Measurements from ENCODE around the gene C20orf204.
A peak's percentile ranks its signal among the peaks of the same experiment; 100 is the strongest.
"Not testable (repeated sequence)": the region's sequence is repeated elsewhere in the genome, so short reads cannot be mapped to it uniquely, and the experiment has no call there.

Gene C20orf204

DNA sequence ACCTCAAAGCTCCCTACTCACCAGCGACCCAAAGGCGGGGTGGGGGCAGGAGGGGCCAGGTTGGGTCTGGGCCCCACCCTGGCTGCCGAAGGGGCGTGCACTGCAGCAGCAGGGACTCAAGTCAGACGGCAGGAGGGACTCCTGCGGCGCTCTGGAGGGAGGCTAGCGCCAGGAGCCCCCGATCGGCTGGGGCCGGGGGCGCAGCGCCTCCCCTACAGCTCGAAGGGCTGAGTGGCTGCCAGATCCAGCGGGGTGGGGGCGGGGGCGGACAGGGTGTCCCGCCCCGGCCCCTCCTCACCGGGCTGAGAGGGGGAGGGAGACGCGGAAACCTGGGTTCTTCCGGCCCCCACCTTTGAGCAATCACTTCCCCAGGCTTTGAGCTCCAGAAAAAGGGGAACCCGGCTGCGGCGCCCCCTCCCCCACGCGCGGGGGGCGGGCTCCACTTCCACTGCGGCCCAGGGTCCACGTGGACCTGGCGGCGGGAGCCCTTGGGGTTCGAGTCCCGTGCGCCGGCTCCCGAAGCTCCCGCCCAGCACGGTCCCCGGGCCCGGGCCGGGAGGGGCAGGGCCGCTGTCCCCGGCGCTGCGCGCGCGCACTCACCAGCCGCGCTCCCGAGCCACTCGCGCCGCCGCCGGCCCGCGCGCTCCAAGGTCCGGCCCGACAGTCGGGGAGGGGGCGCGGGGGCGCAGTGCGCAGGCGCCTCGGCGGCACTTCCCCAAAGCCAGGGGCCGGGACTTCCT lies 43.5 kb downstream of the C20orf204 start, which contains the start of gene RGS19:
TSS of gene RGS19 (minus strand) at position 246 of the 740 bp plus-strand sequence. CDS start 2,632 bp downstream, outside the sequence.
- CTCF ChIA-PET: interaction anchor here (0.6 to 2.8 kb wide), 3 partner anchors 42 to 143 kb away, joined by 3 to 9 read pairs (median 7); partner anchors contain the start of genes PRPF6 and SAMD10
- peaks cover 28% of the 10 kb centered on the region for H3K36me3 Mint-ChIP-seq
- H3K4me3 Mint-ChIP-seq: peak within 1 kb of the TSS; percentile 94
- DNase-seq: peak; percentile 85
- H3K27ac Mint-ChIP-seq: peak within 1 kb of the TSS; percentile 92
- H3K27me3 Mint-ChIP-seq: peaks cover 38% of the 10 kb centered on the region
- H3K9me3 Mint-ChIP-seq: no peaks in the 10 kb centered on the region
- peaks cover 52% of the 10 kb centered on the region for H3K4me1 Mint-ChIP-seq

DNA sequence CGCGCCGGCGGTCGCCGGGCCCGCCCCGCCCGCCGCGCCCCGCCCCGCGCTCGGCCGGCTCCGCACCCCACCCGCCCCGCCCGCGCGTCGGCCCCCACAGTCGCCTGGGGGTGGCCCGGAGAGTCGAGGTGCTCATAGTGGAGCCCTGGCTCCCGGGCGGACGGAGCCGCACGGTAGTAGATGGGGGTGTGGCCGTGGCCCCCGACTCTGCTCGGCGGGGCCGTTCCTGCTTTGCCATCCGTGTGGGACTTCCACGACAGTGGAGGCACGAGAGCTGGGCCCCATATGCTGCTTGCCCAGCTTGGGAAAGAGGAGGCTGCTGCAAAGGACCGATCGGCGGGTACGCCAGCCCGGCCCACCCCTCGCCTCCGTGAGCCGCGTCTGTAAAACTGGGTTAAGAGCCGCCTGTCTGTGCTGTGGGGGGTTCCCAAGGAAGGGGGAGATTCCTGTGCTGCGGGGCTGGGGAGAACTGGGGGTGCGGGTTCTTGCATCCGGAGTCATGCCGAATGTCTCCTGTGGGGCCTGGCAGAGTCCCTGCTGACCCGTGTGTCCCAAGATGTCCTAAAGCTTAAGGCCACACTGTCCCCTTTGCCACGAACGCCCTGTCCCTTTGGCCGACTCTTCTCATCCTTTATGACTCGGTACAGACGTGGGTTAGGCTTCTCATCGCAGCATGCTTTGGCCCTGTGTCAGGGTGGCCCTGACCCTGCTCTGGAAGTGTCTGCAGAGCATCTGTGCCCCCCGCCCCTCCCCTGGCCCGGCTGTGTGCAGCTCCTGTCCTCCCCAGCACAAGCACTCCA lies 44.2 kb downstream of the C20orf204 start, which contains the start of gene OPRL1:
TSS of gene OPRL1 (plus strand) at position 70 of the 800 bp plus-strand sequence. CDS start 12,639 bp downstream, outside the sequence.
- peak; percentile 72 for DNase-seq
- H3K4me1 Mint-ChIP-seq: peaks cover 53% of the 10 kb centered on the region

DNA sequence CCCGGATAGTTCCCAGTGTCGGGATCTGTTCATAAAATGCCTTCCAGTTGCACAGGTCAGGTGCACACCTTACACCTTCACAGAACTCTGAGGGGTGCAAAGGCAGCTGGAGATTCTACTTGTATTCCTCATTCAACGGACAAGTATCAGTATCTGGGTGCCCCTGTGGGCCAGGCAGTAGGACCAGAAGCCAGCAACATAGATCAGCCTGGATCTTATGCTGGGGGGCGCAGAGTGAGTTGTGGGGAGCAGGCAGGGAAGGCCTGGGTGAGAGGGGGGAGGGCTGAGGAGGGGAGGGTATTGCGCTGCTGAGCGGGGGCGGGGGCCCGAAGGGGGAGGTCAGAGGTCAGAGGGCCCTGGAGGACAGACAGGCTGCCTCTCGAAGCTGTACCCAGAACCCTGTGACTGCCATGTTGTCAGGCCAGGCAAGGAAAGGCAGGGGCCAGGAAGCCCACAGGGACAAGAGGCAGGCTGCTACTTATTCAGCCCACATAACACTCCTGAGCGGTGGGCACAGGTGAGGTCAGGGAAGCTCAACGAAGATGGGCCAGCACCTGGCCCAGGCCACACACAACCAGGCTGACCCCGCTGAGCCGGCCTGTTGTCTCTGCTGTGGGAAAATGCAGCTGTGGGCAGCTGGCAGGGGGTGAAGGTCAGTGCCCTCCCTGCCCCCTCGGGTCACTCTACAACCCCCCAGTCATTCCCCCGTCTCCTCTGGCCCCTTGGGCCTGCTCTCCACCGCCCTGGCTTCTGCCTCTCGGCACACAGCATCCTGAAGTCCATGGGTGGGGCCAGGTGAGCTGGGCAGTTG lies 45.0 kb downstream of the C20orf204 start:
- peaks cover 18% of the 10 kb centered on the region for H3K36me3 Mint-ChIP-seq
- CTCF ChIA-PET: interaction anchor here (1.7 to 5.7 kb wide), 2 partner anchors 38 to 42 kb away, joined by 5 to 75 read pairs; no protein-coding TSS in a partner anchor
- peak overlapping the region; percentile 71 for H3K4me3 Mint-ChIP-seq
- peaks cover 47% of the 10 kb centered on the region for H3K4me1 Mint-ChIP-seq
- no peaks in the 10 kb centered on the region for H3K9me3 Mint-ChIP-seq
- peaks cover 53% of the 10 kb centered on the region for H3K27me3 Mint-ChIP-seq
- H3K27ac Mint-ChIP-seq: peak overlapping the region; percentile 49
- DNase-seq: no peak

More for the DNA sequence above, 44.2 kb downstream of the C20orf204 start, which contains the start of gene OPRL1:
- peak within 1 kb of the TSS; percentile 92 for H3K27ac Mint-ChIP-seq
- no peaks in the 10 kb centered on the region for H3K9me3 Mint-ChIP-seq
- CTCF ChIA-PET: interaction anchor here (0.6 to 5.7 kb wide), 5 partner anchors 39 to 144 kb away, joined by 3 to 75 read pairs (median 7); partner anchors contain the start of genes PRPF6 and SAMD10
- peaks cover 24% of the 10 kb centered on the region for H3K36me3 Mint-ChIP-seq
- peak within 1 kb of the TSS; percentile 94 for H3K4me3 Mint-ChIP-seq
- H3K27me3 Mint-ChIP-seq: peaks cover 45% of the 10 kb centered on the region

DNA sequence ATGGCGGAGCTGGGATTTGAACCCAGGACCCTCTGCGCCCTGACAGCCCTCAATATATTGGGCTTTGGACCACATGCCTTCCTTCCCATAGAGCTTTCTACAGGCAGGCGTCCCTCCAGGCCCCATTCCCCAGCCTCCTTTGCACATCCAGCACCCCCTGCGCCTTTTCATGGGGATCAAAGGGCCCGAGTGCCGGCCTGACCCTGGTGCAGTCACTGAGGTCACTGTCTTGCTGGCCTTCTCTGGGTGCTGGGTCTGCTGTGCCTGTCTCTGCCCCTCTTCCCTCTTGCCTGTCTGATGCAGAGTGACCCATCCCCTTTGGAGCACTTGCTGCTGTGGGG lies 45.6 kb downstream of the C20orf204 start:
- H3K4me1 Mint-ChIP-seq: peaks cover 42% of the 10 kb centered on the region
- peaks cover under 1% of the 10 kb centered on the region for H3K9me3 Mint-ChIP-seq
- peak overlapping the region; percentile 39 for H3K27ac Mint-ChIP-seq
- CTCF ChIA-PET: interaction anchor here (1.7 to 5.7 kb wide), 2 partner anchors 38 to 43 kb away, joined by 5 to 75 read pairs; no protein-coding TSS in a partner anchor
- peaks cover 59% of the 10 kb centered on the region for H3K27me3 Mint-ChIP-seq
- DNase-seq: no peak
- peaks cover 17% of the 10 kb centered on the region for H3K36me3 Mint-ChIP-seq
- H3K4me3 Mint-ChIP-seq: peak overlapping the region; percentile 33

DNA sequence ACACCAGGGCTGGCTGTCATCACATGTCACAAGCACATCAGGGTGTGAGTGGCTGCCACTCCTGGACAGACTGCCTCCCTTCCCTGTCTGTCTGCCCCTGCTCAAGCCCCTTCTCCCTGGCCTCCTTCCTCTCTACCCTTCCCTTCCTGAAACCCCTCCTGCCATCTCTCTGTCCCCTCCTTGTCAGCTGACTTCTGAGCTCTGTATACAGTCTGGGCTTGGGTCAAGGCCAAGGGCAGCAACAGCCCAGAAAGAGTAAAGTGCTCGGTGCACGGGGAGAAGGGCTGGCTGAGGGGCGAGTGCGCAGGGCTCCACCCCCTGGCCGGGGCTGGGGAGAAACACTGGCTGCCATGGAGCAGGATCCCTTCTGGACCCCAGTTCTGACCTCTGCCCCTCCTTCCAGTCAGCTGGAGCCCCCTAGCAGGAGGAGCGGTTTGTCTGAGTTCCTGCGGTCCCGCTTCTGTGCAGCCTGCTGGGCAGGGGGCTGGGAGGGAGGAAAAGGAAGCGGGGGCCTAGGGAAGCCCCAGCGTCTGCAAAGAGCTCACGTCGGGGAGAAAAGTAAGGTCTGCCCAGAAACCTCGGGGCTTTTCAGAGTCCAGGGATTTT lies 46.2 kb downstream of the C20orf204 start:
- Mint-ChIP-seq H3K9me3 (peaks cover 4% of the 10 kb centered on the region), H3K4me3 (peak overlapping the region; percentile 56), H3K27ac (no peak overlapping the region), H3K4me1 (peaks cover 37% of the 10 kb centered on the region), H3K36me3 (peaks cover 13% of the 10 kb centered on the region), H3K27me3 (peaks cover 62% of the 10 kb centered on the region)
- DNase-seq: no peak
- CTCF ChIA-PET: interaction anchor here (5.7 kb wide), 1 partner anchor 37 kb away, joined by 75 read pairs; no protein-coding TSS in a partner anchor

DNA sequence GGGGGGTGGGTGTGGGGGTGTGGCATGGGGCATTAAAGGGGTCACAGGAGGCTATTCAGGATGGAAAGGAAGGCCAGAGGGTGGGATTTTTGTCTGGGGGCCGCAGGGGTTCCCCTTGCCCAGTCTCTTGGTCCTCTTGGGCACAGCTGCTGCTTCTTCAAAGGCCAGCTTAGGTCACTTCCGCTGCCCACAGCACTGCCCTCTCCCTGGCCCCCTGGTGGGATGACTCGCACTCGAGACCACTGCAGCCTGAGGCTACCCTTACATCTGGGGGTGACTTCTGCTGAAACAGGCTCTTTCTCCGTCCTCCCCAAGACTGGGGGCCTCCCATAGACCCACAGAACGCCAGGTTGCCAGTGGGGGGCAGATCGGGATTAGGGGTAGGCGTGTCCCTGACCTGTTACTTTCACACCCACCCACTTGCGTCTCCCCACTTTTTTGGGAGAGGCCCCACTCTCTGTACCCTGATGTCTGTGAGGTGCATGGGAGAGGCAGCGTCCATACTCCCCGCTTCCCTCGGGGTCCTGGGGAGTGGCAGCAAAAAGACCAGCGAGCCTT lies 46.9 kb downstream of the C20orf204 start:
- Mint-ChIP-seq H3K4me1 (peaks cover 35% of the 10 kb centered on the region), H3K27ac (no peak overlapping the region), H3K36me3 (peaks cover 9% of the 10 kb centered on the region), H3K9me3 (peaks cover 8% of the 10 kb centered on the region), H3K27me3 (peaks cover 65% of the 10 kb centered on the region), H3K4me3 (peak overlapping the region; percentile 75)
- DNase-seq: no peak
- CTCF ChIA-PET: interaction anchor here (1.1 to 5.7 kb wide), 4 partner anchors 14 to 36 kb away, joined by 3 to 75 read pairs (median 6); no protein-coding TSS in a partner anchor

DNA sequence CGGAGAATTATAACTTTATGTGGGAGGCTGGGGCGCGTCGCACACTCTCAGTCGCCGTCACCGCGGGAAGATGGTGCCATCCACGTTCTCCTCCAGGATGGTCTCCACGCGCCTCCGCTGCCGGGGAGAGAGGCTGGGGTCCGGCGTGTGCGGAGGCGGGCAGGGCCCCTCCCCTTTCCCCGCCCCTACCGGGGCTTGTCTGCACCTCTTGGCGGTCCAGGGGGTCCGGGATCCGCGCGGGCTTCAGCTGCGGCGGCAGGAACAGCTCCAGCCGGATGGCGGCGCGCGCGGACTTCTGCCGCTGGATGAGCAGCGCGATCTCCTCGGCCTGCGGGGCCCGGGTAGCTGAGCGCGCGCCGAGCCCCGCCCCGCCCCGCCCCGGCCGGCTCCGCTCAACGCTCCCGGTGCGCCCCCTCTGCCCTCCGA lies 47.4 kb downstream of the C20orf204 start:
- peak; percentile 82 for DNase-seq
- peak overlapping the region; percentile 75 for H3K4me3 Mint-ChIP-seq

DNA sequence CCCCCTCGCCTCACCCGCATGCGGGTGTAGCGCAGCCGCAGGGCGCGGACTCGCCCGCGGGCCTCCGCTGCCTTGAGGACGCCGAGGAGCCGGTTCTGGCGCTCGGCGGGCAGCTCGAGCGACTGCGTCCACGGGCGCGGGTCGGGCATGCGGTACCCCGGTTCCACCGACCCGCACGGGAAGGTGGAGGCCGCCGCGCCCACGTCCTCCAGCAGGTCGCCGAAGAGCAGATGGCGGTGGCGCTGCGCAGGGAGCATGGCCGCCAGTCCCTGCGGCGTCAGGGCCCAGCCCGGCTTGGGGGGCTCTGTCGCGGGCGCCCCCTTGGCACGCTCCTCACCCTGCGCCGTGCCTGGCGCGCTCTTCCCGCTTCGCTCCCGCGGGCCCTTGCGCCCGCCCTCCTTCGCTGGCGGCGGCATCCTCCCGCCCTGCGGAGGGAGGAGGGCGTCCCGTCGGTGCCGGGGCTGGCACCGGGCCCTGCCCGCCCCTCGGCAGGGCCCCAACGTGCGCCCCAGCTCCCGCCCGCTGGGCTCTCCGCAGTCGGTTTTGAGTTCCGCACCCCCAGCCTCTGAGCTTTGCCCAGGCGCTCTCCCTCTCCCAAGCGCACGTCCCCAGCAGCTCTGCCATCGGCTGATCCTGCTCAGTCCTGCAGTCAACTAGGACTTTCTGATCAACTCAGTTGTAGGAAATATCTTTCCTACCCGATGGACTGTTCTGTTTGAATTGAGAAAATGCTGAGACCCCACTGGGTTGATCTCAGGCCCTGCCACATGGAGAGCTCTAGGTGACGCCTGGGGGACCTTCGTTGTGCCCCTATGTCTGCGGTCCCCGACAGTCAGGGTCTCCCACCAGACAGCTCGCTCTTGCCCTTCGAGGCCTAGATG lies 48.1 kb downstream of the C20orf204 start, which contains the start of gene LKAAEAR1:
TSS of gene LKAAEAR1 (minus strand) at position 595 of the 881 bp plus-strand sequence. CDS start at position 416, 179 bp downstream.
- Mint-ChIP-seq H3K27ac (peak within 1 kb of the TSS; percentile 37), H3K9me3 (peaks cover 12% of the 10 kb centered on the region), H3K27me3 (peaks cover 76% of the 10 kb centered on the region), H3K36me3 (peaks cover 3% of the 10 kb centered on the region), H3K4me3 (peak within 1 kb of the TSS; percentile 76), H3K4me1 (peaks cover 35% of the 10 kb centered on the region)
- CTCF ChIA-PET: interaction anchor here (0.7 to 5.7 kb wide), 6 partner anchors 15 to 334 kb away, joined by 3 to 75 read pairs (median 4); no protein-coding TSS in a partner anchor
- DNase-seq: no peak

More for the DNA sequence above, 47.4 kb downstream of the C20orf204 start:
- no peak overlapping the region for H3K27ac Mint-ChIP-seq
- CTCF ChIA-PET: interaction anchor here (0.7 to 5.7 kb wide), 6 partner anchors 14 to 334 kb away, joined by 3 to 75 read pairs (median 4); no protein-coding TSS in a partner anchor
- H3K27me3 Mint-ChIP-seq: peaks cover 70% of the 10 kb centered on the region
- H3K9me3 Mint-ChIP-seq: peaks cover 12% of the 10 kb centered on the region
- H3K36me3 Mint-ChIP-seq: peaks cover 8% of the 10 kb centered on the region
- peaks cover 35% of the 10 kb centered on the region for H3K4me1 Mint-ChIP-seq

DNA sequence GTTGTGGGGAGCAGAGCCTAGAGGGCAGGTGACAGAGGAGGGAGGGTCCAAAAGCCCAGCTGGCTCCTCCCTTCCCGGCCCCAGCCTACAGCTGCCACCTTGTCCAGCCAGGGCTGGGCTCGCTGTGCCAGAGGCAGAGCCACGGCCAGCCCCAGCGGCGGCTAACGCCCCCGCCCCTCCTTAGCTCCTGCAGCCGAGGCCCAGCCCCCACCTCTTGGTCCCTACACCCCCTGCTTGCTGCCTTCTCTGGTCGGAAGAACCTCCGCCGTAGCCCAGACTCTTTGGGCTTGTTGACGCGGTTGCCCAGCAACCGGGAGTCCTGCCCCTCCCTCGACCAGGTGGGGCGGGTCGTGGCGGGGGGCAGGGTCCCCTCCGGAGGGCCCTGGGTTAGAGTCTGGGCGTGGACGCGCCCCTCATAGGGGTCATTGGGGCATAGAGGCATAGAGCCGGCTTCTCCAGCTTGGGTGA lies 48.7 kb downstream of the C20orf204 start:
- no peak overlapping the region for H3K27ac Mint-ChIP-seq
- H3K4me1 Mint-ChIP-seq: peaks cover 35% of the 10 kb centered on the region
- no peak for DNase-seq

DNA sequence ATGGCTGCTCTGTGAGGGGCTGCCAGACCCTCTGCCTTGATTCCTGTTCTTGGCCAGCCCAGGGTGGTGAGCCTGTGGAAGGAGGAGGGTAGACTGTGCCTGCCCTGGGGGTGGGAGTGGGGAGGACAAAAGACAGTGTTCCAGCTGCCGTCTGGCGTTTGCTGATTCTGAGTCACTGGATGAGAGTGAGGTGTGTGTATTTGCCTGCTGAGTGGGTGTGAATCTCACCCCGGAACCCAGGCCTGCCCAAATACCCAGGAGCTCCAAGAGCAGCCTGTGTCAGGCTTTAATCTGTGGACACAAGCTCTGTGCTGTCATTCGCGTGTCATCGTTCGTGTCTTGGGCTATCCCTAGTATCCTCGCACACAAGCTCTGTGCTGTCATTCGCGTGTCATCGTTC lies 50.8 kb downstream of the C20orf204 start:
- peaks cover 1% of the 10 kb centered on the region for H3K36me3 Mint-ChIP-seq

More for the DNA sequence above, 48.7 kb downstream of the C20orf204 start:
- Mint-ChIP-seq H3K27me3 (peaks cover 83% of the 10 kb centered on the region), H3K36me3 (peaks cover 1% of the 10 kb centered on the region), H3K4me3 (peak overlapping the region; percentile 76), H3K9me3 (peaks cover 12% of the 10 kb centered on the region)
- CTCF ChIA-PET: interaction anchor here (1.7 to 5.7 kb wide), 3 partner anchors 16 to 35 kb away, joined by 6 to 75 read pairs (median 7); no protein-coding TSS in a partner anchor

DNA sequence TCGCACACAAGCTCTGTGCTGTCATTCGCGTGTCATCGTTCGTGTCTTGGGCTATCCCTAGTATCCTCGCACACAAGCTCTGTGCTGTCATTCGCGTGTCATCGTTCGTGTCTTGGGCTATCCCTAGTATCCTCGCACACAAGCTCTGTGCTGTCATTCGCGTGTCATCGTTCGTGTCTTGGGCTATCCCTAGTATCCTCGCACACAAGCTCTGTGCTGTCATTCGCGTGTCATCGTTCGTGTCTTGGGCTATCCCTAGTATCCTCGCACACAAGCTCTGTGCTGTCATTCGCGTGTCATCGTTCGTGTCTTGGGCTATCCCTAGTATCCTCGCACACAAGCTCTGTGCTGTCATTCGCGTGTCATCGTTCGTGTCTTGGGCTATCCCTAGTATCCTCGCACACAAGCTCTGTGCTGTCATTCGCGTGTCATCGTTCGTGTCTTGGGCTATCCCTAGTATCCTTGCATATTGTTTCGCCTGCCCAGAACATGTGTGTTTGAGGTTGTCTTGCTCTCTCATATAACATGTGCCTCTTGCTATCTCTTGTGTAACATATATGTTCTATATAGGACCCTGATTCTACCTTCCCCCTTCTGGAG lies 51.3 kb downstream of the C20orf204 start:
- H3K27ac Mint-ChIP-seq, DNase-seq, CTCF ChIA-PET, H3K36me3 Mint-ChIP-seq, H3K4me3 Mint-ChIP-seq: not testable (repeated sequence)
- peaks cover 62% of the 10 kb centered on the region for H3K27me3 Mint-ChIP-seq
- peaks cover 12% of the 10 kb centered on the region for H3K9me3 Mint-ChIP-seq
- H3K4me1 Mint-ChIP-seq: peaks cover 18% of the 10 kb centered on the region

More for the DNA sequence above, 50.8 kb downstream of the C20orf204 start:
- no peak for DNase-seq
- Mint-ChIP-seq H3K4me1 (peaks cover 23% of the 10 kb centered on the region), H3K9me3 (peaks cover 12% of the 10 kb centered on the region), H3K4me3 (no peak overlapping the region), H3K27ac (no peak overlapping the region), H3K27me3 (peaks cover 67% of the 10 kb centered on the region)
- CTCF ChIA-PET: no interaction called here
